ENCODE data around the gene NLGN1. TPM values are rescaled to one million over a fixed set of nuclear protein-coding genes. Genes with fewer than 3 reads are reported as not detected.

The NLGN1 gene
- total RNA-seq, 1 experiment from 2014 or later = 5.2 TPM

GRCh38 chr3:173653781-173654180 is 256.2 kb downstream of the NLGN1 start:
- Histone ChIP-seq H2AK5ac (ENCODE audit: insufficient read length, low read length) (no peak overlapping the region), H4K20me1 (ENCODE audit: control insufficient read depth, insufficient read depth, insufficient read length) (no peaks in the 10 kb centered on the region), H3K27me3 (ENCODE audit: insufficient read depth, low read length) (no peaks in the 10 kb centered on the region), H3K14ac (ENCODE audit: insufficient read depth, low read length) (no peak overlapping the region), H2AFZ (ENCODE audit: low read length) (no peak overlapping the region), H3K23ac (ENCODE audit: insufficient read length, low read depth, low read length) (no peak overlapping the region), H2BK120ac (ENCODE audit: low read depth, low read length, poor library complexity, severe bottlenecking) (no peak overlapping the region), H3K56ac (ENCODE audit: insufficient read length, low read depth, low read length) (no peak overlapping the region), H3K18ac (ENCODE audit: insufficient read length, low read depth, low read length) (no peak overlapping the region), H3K9me3 (ENCODE audit: control insufficient read depth, low read depth, low read length) (no peaks in the 10 kb centered on the region), H3K79me1 (ENCODE audit: insufficient read depth, low read depth, low read length, poor library complexity, severe bottlenecking) (peaks cover 2% of the 10 kb centered on the region), H2BK12ac (ENCODE audit: insufficient read length, low read depth, low read length) (no peak overlapping the region), H3K79me2 (ENCODE audit: insufficient read depth, low read length) (no peaks in the 10 kb centered on the region), H3T11ph (ENCODE audit: low read length) (no peak overlapping the region), H3K4me2 (ENCODE audit: insufficient read depth, insufficient read length, low read length) (no peak overlapping the region), H3K27ac (ENCODE audit: insufficient read length, low read depth, low read length) (no peak overlapping the region), H4K91ac (ENCODE audit: insufficient read length, low read depth, low read length) (no peak overlapping the region), H2BK20ac (ENCODE audit: low read depth, low read length, poor library complexity, severe bottlenecking) (no peak overlapping the region), H4K5ac (ENCODE audit: insufficient read length, low read depth, low read length) (no peak overlapping the region), H3K9ac (ENCODE audit: extremely low read depth, insufficient read length, low read length) (no peak overlapping the region), H4K8ac (replicated peaks; ENCODE audit: insufficient read length, low read depth, low read length) (no peak overlapping the region), H2BK15ac (ENCODE audit: low read depth, low read length) (no peak overlapping the region), H3K4ac (ENCODE audit: low read depth, low read length) (no peak overlapping the region), H3K23me2 (ENCODE audit: insufficient read length, low read depth, low read length, poor library complexity, severe bottlenecking) (no peaks in the 10 kb centered on the region), H3K4me1 (ENCODE audit: insufficient read depth, low read length) (no peaks in the 10 kb centered on the region), H2BK5ac (ENCODE audit: insufficient read length, low read length) (no peak overlapping the region)
- Mint-ChIP-seq H3K27me3 (ENCODE audit: low read depth) (no peaks in the 10 kb centered on the region), H3K27ac (no peak overlapping the region; a peak in 1 of 7 replicates), H3K36me3 (ENCODE audit: insufficient read depth in 1 of 3, low read depth in 3 of 3) (no peaks in the 10 kb centered on the region), H3K9me3 (peaks cover 0 to 2% of the 10 kb centered on the region in 2 experiments; a peak in 1 of 5 replicates), H3K4me3 (no peak overlapping the region), H3K4me1 (peaks cover 8 to 14% of the 10 kb centered on the region in 2 experiments)
- no peak for TF ChIP-seq CTCF (conservative IDR thresholded peaks at IDR 0.05)
- WGBS (ENCODE audit: extremely low coverage, insufficient read length, low lambda C conversion rate) = no CpG with 5 or more reads among the region's 1 CpG
- DNase-seq = no peak

Measured in H9 (cell line).